ENCODE data around the gene UBE2E1. TPM values are rescaled to one million over a fixed set of nuclear protein-coding genes. Genes with fewer than 3 reads are reported as not detected.

UBE2E1 gene
- total and polyA plus RNA-seq, 2 of the 4 experiments (the other 2 are of a cell fraction) = 54.1 to 91.6 TPM

GRCh38 chr3:23819599-23820360 lies 14.0 kb downstream of the UBE2E1 start:
- 40% methylated on average over 1 of the region's 5 CpGs; no CpG with 5 or more reads in 1 of the 2 experiments for WGBS, 2 experiments (ENCODE audit: extremely low coverage in 2 of 2, insufficient read length in 1 of 2)
- Histone ChIP-seq H3K9me3 (ENCODE audit: control insufficient read depth, insufficient read depth, low read length) (no peaks in the 10 kb centered on the region), H3K14ac (replicated peaks; ENCODE audit: low read depth, low read length) (0 out of 2 replicates have a peak overlapping the region, but pooled peaks have one; percentile 26), H4K5ac (ENCODE audit: low read depth, low read length) (no peak overlapping the region), H2AFZ (replicated peaks; ENCODE audit: low read length, poor library complexity) (no peak overlapping the region), H4K8ac (ENCODE audit: low read depth in 2 of 2, low read length in 2 of 2) (no peak overlapping the region), H3K4me2 (ENCODE audit: low read depth, low read length) (no peak overlapping the region), H3K27ac (ENCODE audit: insufficient read depth, low read length) (no peak overlapping the region), H2AK9ac (replicated peaks; ENCODE audit: low read depth, low read length, poor library complexity) (no peak overlapping the region), H4K91ac (ENCODE audit: insufficient read depth, low read depth, low read length) (no peak overlapping the region), H3K4me3 (ENCODE audit: insufficient read depth, low read depth, low read length) (no peak overlapping the region), H3K23ac (ENCODE audit: low read depth, low read length) (no peak overlapping the region), H3K4me1 (ENCODE audit: control insufficient read depth, insufficient read depth, low read length) (peaks cover 2% of the 10 kb centered on the region; the same call in 1 of the 2 replicates), H2AK5ac (ENCODE audit: low read depth, low read length) (no peak overlapping the region), H3K4ac (ENCODE audit: low read depth, low read length) (no peak overlapping the region), H3K9ac (ENCODE audit: low read depth, low read length) (no peak overlapping the region), H2BK20ac (ENCODE audit: low read depth, low read length) (no peak overlapping the region), H3K27me3 (ENCODE audit: control insufficient read depth, insufficient read depth, low read length) (no peaks in the 10 kb centered on the region), H3K56ac (ENCODE audit: extremely low read depth, insufficient read depth, low read length) (no peak overlapping the region), H2BK15ac (ENCODE audit: low read depth, low read length) (no peak overlapping the region), H2BK120ac (ENCODE audit: low read depth, low read length) (no peak overlapping the region), H3K18ac (ENCODE audit: low read depth, low read length) (no peak overlapping the region), H3K79me1 (ENCODE audit: low read depth in 1 of 2, low read length in 2 of 2) (peaks cover 37 to 66% of the 10 kb centered on the region in 2 experiments), H2BK5ac (ENCODE audit: low read depth, low read length, poor library complexity, severe bottlenecking) (no peak overlapping the region), H3K36me3 (ENCODE audit: control insufficient read depth, insufficient read depth, low read length) (peaks cover 1% of the 10 kb centered on the region), H4K20me1 (ENCODE audit: insufficient read depth, low read length) (peaks cover 45% of the 10 kb centered on the region; the same call in 1 of the 2 replicates), H3K9me1 (ENCODE audit: insufficient read depth, low read length) (peaks cover 12% of the 10 kb centered on the region)
- no TSS peak for BruUV-seq (replicated peaks)
- in situ Hi-C loops (cut with MboI; ENCODE audit: low sequenced_read_pairs) = no loop called here
- intact Hi-C loops (cut with micrococcal nuclease) = no loop called here
- dilution Hi-C loops (cut with HindIII; ENCODE audit: low sequenced_read_pairs, unreplicated experiment) = no loop called here
- DNase-seq (no peak), ATAC-seq (ENCODE audit: low read depth) (no peak)
- no peak for TF ChIP-seq NFE2L2 (IDR thresholded peaks at IDR 0.05; ENCODE audit: low read depth, low read length)
- no peak for TF ChIP-seq CHD1 (IDR thresholded peaks at IDR 0.05; ENCODE audit: low read depth, low read length)
- TF ChIP-seq MAZ (IDR thresholded peaks at IDR 0.05; ENCODE audit: borderline replicate concordance, low read depth, low read length) = no peak
- TF ChIP-seq BHLHE40 (IDR thresholded peaks at IDR 0.05; ENCODE audit: low read depth, low read length) = no peak
- TF ChIP-seq, protein P1, sequence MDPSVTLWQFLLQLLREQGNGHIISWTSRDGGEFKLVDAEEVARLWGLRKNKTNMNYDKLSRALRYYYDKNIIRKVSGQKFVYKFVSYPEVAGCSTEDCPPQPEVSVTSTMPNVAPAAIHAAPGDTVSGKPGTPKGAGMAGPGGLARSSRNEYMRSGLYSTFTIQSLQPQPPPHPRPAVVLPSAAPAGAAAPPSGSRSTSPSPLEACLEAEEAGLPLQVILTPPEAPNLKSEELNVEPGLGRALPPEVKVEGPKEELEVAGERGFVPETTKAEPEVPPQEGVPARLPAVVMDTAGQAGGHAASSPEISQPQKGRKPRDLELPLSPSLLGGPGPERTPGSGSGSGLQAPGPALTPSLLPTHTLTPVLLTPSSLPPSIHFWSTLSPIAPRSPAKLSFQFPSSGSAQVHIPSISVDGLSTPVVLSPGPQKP (IDR thresholded peaks at IDR 0.05; ENCODE audit: borderline replicate concordance, low read depth, low read length) = no peak
- no peak for TF ChIP-seq POLR2A (IDR thresholded peaks at IDR 0.05; ENCODE audit: low read depth, low read length)
- TF ChIP-seq FOS (IDR thresholded peaks at IDR 0.05; ENCODE audit: low read depth, low read length) = no peak
- no peak for TF ChIP-seq CEBPB (IDR thresholded peaks at IDR 0.05; ENCODE audit: low read depth, low read length)
- no peak for TF ChIP-seq MXI1 (IDR thresholded peaks at IDR 0.05; ENCODE audit: borderline replicate concordance, low read depth, low read length)
- POLR2A ChIA-PET (ENCODE audit: unreplicated experiment) = no interaction called here
- CTCF ChIA-PET = no interaction called here
